ENCODE measurements around the gene EMC6. TPM values are rescaled to one million over a fixed set of nuclear protein-coding genes. Genes with fewer than 3 reads are reported as not detected.

The EMC6 gene
- total RNA-seq, 1 donor from 2014 or later = 75.0 TPM

DNA sequence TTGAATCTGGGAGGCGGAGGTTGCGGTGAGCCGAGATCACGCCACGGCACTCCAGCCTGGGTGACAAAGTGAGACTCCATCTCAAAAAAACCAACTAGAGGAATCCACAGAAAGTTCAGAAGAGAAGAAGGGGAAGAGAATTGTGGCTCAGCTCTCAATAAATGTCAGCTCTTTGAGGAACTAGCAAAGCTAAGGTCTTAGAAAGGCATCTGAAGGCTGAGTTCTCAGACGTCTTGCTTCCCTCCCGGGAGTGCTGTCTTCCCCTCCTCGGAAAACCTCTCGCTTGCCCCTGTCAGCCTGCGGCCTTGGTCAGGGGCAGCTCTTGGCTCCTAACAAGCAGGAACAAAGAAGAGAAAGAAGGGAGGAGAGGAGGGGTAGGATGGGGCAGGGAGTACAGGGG, 37.8 kb upstream of the EMC6 start:
- TF ChIP-seq, protein P1, sequence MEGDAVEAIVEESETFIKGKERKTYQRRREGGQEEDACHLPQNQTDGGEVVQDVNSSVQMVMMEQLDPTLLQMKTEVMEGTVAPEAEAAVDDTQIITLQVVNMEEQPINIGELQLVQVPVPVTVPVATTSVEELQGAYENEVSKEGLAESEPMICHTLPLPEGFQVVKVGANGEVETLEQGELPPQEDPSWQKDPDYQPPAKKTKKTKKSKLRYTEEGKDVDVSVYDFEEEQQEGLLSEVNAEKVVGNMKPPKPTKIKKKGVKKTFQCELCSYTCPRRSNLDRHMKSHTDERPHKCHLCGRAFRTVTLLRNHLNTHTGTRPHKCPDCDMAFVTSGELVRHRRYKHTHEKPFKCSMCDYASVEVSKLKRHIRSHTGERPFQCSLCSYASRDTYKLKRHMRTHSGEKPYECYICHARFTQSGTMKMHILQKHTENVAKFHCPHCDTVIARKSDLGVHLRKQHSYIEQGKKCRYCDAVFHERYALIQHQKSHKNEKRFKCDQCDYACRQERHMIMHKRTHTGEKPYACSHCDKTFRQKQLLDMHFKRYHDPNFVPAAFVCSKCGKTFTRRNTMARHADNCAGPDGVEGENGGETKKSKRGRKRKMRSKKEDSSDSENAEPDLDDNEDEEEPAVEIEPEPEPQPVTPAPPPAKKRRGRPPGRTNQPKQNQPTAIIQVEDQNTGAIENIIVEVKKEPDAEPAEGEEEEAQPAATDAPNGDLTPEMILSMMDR (IDR thresholded peaks at IDR 0.05) = no peak
- H3K27ac ChIP-seq = no peak overlapping the region
- peaks cover 23 to 38% of the 10 kb centered on the region in 2 donors for H3K36me3 ChIP-seq
- H3K4me1 ChIP-seq = peaks cover 5% of the 10 kb centered on the region in 2 donors
- no peak for DNase-seq (ENCODE audit: low spot score in 2 of 2)
- H3K4me3 ChIP-seq = no peak overlapping the region
- intact Hi-C loops (cut with DNase I) = loop anchor here (10.0 kb wide), 1 partner anchor 94 kb away; the partner anchor contains the start of gene HASPIN
- no peaks in the 10 kb centered on the region for H3K27me3 ChIP-seq
- no peaks in the 10 kb centered on the region for H3K9me3 ChIP-seq

DNA sequence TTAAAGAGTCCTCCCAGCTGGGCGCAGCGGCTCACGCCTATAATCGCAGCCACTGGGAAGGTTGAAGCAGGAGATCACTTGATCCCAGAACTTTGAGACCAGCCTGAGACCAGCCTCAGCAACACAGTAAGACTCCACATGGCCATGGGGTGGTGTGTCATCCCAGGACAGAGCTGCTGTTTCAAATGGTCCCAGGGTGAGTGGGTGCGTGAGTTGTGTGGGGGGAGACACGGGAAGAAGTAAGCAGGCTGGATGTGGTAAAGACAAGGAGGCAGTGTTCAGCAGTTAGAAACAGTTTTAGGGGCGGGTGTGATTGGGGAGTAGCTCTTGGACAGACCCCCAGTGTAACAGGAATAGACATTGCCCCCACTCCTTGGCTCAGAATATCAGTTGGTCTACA, 36.3 kb upstream of the EMC6 start:
- Histone ChIP-seq H3K36me3 (peaks cover 23 to 28% of the 10 kb centered on the region in 2 donors), H3K27me3 (no peaks in the 10 kb centered on the region), H3K9me3 (no peaks in the 10 kb centered on the region), H3K4me3 (no peak overlapping the region), H3K27ac (no peak overlapping the region), H3K4me1 (peaks cover 10% of the 10 kb centered on the region in 2 donors)
- TF ChIP-seq, protein P1 (IDR thresholded peaks at IDR 0.05) = no peak
- no peak for DNase-seq (ENCODE audit: low spot score in 2 of 2)
- intact Hi-C loops (cut with DNase I) = loop anchor here (10.0 kb wide), 1 partner anchor 93 kb away; the partner anchor contains the start of gene HASPIN

DNA sequence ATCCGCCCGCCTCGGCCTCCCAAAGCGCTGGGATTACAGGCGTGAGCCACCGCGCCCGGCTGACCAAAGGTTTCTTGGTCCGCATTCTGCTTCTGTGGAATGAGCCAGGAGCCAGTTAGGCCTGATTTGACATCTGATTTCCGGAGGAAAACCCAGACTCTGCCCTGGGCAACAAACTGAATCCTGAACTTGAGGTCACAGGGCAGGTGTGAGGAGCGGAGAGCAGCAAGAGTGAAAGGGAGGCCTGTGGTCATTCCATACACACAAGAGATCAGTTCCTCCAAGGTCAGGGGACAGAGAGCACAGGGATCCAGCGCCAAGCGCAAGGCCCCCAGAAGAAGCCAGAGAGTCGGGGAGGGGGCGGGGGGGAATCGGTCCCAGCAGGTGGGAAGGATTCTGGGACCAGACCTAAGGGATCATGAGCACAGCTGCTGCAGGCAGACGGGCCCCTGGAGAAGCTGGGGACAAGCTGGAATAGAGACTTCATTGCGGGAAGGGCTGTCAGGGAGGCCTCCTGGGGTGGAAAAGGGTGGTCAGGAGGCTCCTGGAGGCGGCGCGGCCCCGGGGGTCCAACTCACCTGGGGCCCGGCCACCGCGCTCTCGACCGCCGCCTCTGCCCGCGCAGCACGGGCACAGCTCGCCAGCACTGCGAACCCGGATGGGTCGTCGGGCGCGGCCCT, 33.0 kb upstream of the EMC6 start:
- Histone ChIP-seq H3K4me3 (peak overlapping the region; percentile 84 to 85), H3K4me1 (peaks cover 11 to 15% of the 10 kb centered on the region in 2 donors), H3K27ac (peak overlapping the region in 1 of 2 donors; percentile 96), H3K36me3 (peaks cover 0 to under 1% of the 10 kb centered on the region in 2 donors), H3K9me3 (no peaks in the 10 kb centered on the region), H3K27me3 (no peaks in the 10 kb centered on the region)
- DNase-seq (ENCODE audit: low spot score in 2 of 2) = no peak
- TF ChIP-seq, protein P1 (IDR thresholded peaks at IDR 0.05) = peak in 1 of 3 experiments; percentile 19
- intact Hi-C loops (cut with DNase I) = loop anchor here (1.0 to 10.0 kb wide), 2 partner anchors 33 to 89 kb away; partner anchors contain the start of genes EMC6, HASPIN and TAX1BP3

DNA sequence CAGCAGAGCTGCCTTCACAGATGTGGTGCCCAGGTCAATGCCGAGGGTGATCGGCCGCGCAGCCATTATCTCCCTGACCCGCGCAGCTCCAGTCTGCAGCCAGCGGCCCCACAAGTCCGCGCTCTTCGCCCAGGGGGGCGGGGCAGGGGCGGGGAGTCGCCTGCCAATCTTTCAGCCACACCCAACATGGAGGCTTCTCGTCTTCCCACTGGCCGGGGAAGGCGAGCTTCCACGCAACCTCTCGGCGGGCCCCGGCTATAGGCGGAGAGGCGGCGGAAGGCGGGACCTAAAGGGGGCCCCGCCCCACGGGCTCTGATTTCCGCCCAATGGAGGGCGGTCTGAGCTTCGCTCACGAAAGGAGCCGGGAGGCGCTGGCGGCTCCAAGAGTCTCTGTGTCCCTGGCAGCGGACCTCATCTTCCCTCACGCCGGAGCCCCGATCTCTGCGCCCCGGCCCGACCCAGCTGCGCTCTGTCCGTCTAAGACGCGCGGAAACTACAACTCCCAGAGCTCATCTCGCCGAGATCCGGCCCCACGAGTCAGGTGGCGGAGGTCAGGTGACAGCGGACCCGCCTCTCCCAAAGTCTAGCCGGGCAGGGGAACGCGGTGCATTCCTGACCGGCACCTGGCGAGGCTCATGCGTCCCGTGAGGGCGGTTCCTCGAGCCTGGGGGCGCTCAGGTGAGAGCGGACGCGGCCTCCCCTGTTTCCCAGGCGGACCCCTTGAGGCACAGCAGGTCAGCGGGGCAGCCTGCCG, 32.3 kb upstream of the EMC6 start, which contains the start of the genes CTNS and SHPK:
TSS of gene CTNS (plus strand) at position 607 of the 754 bp plus-strand sequence. CDS start 3,447 bp downstream, outside the sequence.
TSS of gene SHPK (minus strand) at position 97 of the 754 bp plus-strand sequence. CDS start at position 66, 31 bp downstream.
- intact Hi-C loops (cut with DNase I) = loop anchor here (1.0 to 10.0 kb wide), 2 partner anchors 32 to 88 kb away; partner anchors contain the start of genes EMC6, HASPIN and TAX1BP3
- no peaks in the 10 kb centered on the region for H3K27me3 ChIP-seq
- H3K4me1 ChIP-seq = peaks cover 11 to 15% of the 10 kb centered on the region in 2 donors
- no peaks in the 10 kb centered on the region for H3K9me3 ChIP-seq
- peak within 1 kb of the TSS; percentile 84 to 85 for H3K4me3 ChIP-seq
- DNase-seq (ENCODE audit: low spot score in 2 of 2) = peak; percentile 90 to 98
- TF ChIP-seq, protein P1 (IDR thresholded peaks at IDR 0.05) = no peak
- no peaks in the 10 kb centered on the region for H3K36me3 ChIP-seq
- H3K27ac ChIP-seq = peak within 1 kb of the TSS; percentile 92 to 96

DNA sequence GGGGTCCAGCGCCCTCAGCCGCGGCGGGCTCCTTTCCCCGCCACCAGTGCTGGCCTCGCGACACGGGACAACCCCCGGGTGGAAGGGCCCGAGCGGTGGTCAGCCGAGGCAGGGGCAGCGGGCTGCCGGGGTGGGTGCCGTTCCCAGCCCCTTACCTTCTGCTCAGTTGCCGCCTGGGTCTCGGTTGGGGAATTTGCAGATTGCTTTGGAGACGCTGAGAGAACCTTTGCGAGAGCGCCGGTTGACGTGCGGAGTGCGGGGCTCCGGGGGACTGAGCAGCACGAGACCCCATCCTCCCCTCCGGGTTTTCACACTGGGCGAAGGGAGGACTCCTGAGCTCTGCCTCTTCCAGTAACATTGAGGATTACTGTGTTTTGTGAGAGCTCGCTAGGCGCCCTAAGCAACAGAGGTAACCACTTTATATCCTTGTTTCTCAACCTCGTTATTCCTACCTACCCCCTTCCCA, 31.7 kb upstream of the EMC6 start:
- peak overlapping the region; percentile 92 to 96 for H3K27ac ChIP-seq
- intact Hi-C loops (cut with DNase I) = loop anchor here (1.0 to 10.0 kb wide), 2 partner anchors 31 to 88 kb away; partner anchors contain the start of genes EMC6, HASPIN and TAX1BP3
- no peaks in the 10 kb centered on the region for H3K27me3 ChIP-seq
- DNase-seq (ENCODE audit: low spot score in 2 of 2) = no peak
- no peaks in the 10 kb centered on the region for H3K9me3 ChIP-seq
- TF ChIP-seq, protein P1 (IDR thresholded peaks at IDR 0.05) = no peak
- H3K4me3 ChIP-seq = peak overlapping the region; percentile 84 to 85
- H3K36me3 ChIP-seq = peaks cover 0 to under 1% of the 10 kb centered on the region in 2 donors
- peaks cover 11 to 15% of the 10 kb centered on the region in 2 donors for H3K4me1 ChIP-seq
